Neural cell (in vitro differentiated cells): ENCODE results near the gene STEAP1.
A peak's percentile ranks its signal among the peaks of the same experiment; 100 is the strongest.
"Not testable (repeated sequence)": the region's sequence is repeated elsewhere in the genome, so short reads cannot be mapped to it uniquely, and the experiment has no call there.

Experiments
- EP300 ChIP-seq: fragments of 450-650 bp; conservative IDR thresholded peaks from 2 replicates; pipeline ENCODE4 v1.6.1; 2014; ENCODE audit warnings: antibody characterized with exemption, mild to moderate bottlenecking, moderate library complexity; ENCODE audit not compliant: poor library complexity, severe bottlenecking
- EZH2 ChIP-seq: fragments of 200-600, 300-800 bp; shearing (Covaris generic), sonication (generic); IDR thresholded peaks from 2 replicates; pipeline ENCODE4 v1.6.1; 2014; ENCODE audit warnings: antibody characterized with exemption, low read length, borderline replicate concordance, mild to moderate bottlenecking; ENCODE audit not compliant: insufficient read depth, poor library complexity, severe bottlenecking
- MXI1 ChIP-seq: fragments of 450-650 bp; conservative IDR thresholded peaks from 2 replicates; pipeline ENCODE4 v1.6.1; 2014; ENCODE audit warnings: antibody characterized with exemption, mild to moderate bottlenecking; ENCODE audit not compliant: poor library complexity, severe bottlenecking
- RAD21 ChIP-seq: fragments of 450-650 bp; conservative IDR thresholded peaks from 2 replicates; pipeline ENCODE4 v1.6.1; 2014; ENCODE audit warnings: antibody characterized with exemption, mild to moderate bottlenecking, moderate library complexity
- TF ChIP-seq, protein P1 (sequence below): fragments of 450-650 bp; IDR thresholded peaks from 2 replicates; pipeline ENCODE4 v1.5.1; 2014; ENCODE audit warnings: antibody characterized with exemption, mild to moderate bottlenecking, moderate library complexity; ENCODE audit not compliant: poor library complexity, severe bottlenecking

DNA sequence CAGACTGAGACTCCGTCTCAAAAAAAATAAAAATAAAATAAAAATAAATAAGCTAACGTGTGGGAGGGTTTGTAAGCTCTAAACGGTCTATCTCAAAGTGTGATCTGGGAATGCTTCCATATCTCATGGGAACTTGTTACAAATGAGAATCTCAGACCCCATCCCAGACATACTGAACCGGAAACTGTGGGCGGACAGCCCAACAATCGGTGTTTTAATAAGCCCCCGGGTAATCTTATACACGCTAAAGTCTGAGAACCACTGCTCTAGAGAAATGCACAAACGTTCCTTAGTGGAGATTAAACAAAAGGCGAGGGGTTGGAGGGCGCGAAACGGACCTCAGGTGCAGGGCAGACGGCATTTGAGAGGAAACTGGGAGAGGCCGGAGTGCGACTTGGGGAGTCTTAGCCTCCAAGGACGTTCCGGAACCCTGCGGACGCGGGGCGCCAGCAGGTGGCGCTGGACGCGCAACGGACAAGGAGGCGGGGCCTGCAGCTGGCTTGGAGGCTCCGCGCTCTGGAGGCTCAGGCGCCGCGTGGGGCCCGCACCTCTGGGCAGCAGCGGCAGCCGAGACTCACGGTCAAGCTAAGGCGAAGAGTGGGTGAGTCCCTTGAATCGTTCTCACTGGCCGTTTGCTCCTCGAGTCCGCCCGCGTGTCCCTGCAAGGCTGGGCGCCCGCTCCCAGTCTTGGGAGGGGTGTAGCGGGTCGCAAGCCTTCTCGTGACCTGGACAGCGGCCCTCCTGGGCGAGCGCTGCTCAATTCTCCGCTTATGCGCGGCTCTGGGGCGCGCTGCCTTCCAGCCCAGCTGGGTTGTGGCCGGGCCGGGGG, at the start of gene STEAP1:
- TF ChIP-seq MXI1 (peak; percentile 52), RAD21 (peak; percentile 67)
- TF ChIP-seq, protein P1, sequence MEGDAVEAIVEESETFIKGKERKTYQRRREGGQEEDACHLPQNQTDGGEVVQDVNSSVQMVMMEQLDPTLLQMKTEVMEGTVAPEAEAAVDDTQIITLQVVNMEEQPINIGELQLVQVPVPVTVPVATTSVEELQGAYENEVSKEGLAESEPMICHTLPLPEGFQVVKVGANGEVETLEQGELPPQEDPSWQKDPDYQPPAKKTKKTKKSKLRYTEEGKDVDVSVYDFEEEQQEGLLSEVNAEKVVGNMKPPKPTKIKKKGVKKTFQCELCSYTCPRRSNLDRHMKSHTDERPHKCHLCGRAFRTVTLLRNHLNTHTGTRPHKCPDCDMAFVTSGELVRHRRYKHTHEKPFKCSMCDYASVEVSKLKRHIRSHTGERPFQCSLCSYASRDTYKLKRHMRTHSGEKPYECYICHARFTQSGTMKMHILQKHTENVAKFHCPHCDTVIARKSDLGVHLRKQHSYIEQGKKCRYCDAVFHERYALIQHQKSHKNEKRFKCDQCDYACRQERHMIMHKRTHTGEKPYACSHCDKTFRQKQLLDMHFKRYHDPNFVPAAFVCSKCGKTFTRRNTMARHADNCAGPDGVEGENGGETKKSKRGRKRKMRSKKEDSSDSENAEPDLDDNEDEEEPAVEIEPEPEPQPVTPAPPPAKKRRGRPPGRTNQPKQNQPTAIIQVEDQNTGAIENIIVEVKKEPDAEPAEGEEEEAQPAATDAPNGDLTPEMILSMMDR = peak; percentile 89
- not testable (repeated sequence) for TF ChIP-seq EP300, EZH2
